Measurements from ENCODE around the gene KCTD16.

The KCTD16 gene

DNA sequence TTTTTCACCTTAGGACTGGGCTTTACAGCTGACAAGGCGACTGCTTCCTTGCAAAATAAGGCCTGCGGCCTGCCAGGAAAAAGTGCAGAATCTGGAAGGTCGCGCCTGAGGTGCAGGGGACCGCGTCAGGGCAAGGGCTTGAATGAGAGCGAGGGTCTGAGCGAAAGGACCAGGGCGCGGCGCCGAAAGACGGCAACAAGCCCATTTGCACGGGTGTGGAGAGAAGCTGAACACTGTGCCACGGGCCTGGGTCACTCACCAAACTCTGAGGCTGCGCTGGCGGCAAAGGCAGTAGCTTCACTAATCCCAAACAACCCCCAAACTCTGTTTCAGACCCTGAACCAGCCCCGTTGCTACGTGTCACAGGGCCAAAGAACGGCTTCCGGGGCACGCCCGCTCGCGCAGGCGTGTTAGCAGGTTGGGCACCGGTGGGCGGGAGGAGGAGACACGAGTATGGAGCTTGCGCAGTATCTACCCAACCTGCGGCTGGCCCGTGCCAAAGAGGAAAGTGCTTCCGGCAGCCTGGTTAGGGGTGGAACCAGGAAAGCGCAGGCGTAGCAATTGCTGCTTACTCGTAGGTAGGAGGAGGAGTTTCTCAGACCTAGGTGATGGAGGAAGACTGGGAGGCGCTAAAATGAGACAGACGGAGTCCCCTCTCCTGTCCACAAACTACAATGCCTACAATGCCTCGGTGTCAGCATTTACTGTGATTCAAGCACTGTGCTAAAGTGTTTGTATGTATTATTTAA is at the start of gene KCTD16, which contains the start of gene YIPF5:
Gene KCTD16, plus strand, starts transcription at position 598 of the 749 bp plus-strand sequence.
Gene YIPF5, minus strand, starts transcription at position 384 of the 749 bp plus-strand sequence. CDS start 704 bp downstream, outside the sequence.
- DNase-seq = peak; percentile 99

DNA sequence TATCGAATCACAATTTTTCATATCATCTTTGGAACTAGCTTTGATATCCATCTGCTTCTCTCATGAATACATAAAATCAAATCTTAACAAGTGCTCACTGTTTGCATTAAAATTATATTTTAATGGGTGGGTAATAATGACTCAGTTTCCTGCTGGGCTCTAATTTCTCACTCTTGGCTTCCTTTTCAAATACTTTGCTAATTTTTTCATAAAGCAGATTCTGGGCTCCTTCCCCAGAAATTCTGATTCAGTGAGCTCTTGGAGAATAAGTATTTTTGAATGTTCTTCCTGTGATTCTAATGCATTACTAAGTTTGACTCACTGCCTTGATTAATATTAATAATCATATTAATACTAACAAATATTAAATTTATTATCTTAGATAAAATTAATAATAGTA is 49.1 kb upstream of the KCTD16 start:
- DNase-seq = no peak

DNA sequence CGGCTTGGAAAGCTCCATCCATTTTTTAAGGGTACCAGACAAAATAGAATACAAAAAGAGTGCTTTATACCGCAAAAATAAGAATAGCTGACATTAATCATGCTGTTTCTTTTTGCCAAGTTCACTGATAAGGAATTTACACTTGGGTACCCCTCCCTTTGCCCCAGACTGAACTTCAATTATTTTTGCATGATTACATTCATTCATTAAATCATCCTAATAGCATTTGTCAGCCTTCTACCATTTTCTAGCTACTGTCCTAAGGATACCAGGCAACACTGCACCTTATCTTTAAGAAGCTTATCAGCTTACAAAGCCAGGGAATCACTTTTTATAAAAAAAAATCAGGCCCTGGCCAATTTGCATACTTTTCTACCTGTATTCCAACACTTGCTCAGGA is 48.6 kb upstream of the KCTD16 start:
- DNase-seq = no peak

GRCh38 chr5:144122641-144123040 is 48.0 kb upstream of the KCTD16 start:
- DNase-seq = no peak

GRCh38 chr5:144125163-144125726 is 45.4 kb upstream of the KCTD16 start:
- DNase-seq = no peak

- DNase-seq = no peak
These were observed 44.0 kb upstream of the KCTD16 start for GRCh38 chr5:144126707-144127106.

DNA sequence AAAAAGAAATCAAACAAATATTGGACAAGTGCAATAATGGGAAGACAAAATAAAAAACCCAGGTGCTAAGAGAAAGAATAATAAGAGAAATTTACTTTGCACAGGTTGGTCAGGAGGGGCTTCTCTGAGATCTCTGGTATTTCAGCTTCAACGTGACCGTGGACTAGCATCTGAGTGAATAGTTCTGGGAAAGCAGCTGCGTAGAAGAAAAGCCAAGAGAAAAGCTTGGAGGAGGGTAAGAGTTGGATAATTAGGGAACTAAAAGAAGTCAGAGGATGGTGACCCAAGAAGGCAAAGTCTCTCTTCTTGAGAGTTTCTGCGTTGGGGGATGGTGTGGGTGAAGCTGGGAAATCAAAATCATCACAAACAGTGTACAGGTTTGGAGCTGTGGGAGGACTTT is 41.8 kb upstream of the KCTD16 start:
- DNase-seq = no peak

DNA sequence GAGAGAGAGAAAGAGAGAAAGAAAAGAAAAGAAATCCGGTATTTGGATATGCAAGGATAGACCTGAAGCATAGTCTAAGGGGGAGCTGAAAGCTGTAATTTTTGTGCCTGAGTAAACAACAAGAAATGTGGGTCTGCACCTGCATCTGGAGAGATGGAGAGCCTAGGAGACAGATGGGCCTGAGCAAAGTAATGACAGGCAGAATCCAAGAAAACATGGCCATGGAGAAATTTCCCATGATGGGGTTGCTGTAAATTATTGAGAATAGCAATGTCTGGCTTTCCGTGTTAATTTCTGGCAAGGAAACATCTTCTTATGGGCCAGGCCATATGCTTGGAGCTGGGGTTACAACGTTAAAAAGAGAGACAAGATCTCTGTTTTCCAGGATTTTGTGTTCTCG is 40.4 kb upstream of the KCTD16 start:
- no peak for DNase-seq

DNA sequence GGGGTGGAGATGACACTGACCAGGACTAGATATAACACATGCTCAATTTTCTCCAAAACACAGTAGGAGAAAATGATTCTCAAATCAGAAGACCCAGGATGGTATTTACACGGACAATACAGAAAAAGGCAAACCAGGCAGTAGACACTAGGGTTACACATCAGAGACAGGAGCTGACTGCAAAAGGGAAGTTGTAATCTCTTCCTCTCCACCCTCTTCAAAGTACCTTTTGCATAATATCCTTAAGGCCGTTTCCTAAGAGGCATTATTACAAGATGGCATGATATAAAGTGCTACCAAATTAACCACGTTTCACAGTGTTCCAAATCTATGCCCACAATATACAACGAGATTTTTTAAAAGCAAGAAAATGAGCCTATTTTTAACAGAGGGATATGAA is 39.4 kb upstream of the KCTD16 start:
- no peak for DNase-seq

DNA sequence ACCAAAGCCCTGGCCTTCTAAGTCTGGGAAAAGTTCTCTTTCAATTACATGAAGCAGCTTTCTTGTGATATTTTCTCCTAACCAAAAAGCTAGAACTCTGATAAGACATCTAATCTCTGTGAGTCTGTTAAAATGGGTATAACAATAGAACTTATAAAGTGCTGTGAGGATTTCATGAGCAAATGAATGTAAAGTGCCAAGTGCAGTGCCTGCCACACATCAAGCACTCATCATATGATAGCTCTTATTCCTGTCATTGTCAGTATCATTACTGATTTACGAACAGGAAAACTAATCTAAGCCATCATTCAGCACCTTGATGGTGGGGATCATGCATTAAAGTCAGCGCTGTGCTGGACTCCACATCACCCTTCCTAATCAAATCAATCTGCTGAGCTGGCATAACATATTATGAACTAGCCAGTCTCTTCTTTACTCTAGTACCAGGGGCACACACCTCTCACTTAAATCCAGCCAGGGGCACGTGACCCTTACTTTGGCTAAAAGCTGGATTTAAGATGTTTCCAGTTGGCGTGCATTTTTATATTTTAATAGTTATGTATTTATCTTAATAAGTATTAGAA is 37.5 kb upstream of the KCTD16 start:
- no peak for DNase-seq

GRCh38 chr5:144134194-144134826 is 36.4 kb upstream of the KCTD16 start:
- DNase-seq = no peak

- no peak for DNase-seq
These were observed 35.4 kb upstream of the KCTD16 start for GRCh38 chr5:144135113-144135762.

GRCh38 chr5:144139586-144139985 is 31.1 kb upstream of the KCTD16 start:
- no peak for DNase-seq

DNA sequence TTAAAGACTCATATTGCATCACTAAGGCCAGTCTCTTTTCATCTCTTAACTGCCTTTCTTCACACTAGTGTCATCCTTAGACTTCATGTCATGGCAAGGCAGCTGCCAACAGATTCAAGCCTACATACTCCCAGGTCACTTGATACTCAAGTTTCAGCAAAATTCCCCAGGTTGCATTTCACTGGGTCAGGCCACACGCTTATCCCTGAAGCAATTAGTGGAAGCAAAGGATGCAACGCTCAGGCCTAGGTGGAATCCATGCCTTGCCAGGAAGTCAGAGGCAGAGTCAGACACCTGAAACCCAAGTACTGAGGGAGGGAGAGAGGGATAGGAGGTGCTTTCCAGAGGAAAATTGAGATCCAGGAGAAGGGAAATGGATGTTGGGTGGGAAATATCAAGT is 29.1 kb upstream of the KCTD16 start:
- DNase-seq = no peak

GRCh38 chr5:144142139-144142823 is 28.4 kb upstream of the KCTD16 start:
- peak; percentile 28 for DNase-seq

DNA sequence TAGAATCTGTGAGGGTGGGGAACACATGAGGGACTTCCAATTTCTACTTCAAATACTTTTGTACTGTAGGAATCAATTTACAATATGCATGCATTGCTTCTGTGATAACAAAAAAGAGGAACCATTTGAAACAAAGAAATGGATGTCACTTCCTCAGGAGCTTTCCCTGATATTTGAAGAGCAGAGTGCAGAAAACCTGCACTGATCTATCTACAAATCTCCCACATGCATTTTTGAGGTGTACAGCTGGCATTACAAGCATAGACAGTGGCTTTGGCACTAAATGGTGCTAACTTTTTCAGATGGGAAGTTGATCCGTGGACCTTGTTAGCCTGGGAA is 27.9 kb upstream of the KCTD16 start:
- no peak for DNase-seq

DNA sequence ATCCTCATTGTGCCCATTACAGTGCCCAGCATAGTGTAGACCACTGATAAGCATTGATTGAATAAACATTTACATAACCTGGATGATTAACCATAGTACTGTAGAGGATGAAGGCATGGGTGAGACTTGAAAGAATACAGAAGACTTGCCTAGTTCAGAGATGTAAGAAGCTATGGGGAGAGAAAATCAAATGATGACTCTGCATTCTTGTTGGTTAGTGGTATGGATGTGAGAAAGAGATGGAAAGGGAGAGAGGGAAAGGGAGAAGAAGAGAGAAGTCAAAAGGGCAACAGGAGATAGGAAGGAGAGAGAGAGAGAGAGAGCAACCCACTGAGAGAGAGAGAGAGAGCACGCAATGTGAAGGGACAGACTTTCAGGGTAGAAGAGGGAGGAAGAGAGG is 27.0 kb upstream of the KCTD16 start:
- DNase-seq = no peak

DNA sequence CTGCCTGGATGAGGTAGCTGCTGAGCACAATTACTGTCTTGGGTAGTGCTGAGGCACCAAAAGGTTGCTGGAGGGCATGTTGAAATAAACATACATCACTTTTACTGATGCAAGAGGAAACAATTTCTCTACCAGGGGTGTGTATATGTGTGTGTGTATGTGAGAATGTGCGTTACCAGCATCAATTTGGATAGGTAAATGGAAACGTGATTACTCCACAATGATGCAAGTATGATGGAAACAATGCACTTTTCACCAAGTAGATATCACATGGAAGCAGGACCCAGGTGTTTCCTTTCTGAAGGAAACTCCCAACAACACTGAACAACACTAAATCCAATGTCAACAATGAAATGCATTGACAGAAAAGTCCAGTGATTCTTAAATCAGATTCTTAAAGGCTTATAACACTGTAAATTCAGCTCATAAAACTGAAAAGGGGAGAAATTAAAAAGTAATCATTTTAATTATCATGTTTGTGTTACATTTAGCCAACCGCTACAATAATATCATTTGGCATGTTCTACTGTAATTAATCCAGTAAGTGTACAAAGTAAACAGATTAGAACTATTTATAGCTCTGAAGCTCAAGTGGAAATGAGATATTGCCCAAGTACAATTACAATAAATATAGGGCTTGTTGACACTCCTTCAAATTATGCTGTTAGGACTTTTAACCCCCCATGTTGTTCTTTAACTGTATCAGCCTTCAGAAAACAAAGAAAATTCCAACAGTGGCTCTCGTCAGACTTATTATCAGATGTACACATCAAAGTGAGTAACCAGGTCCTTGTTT is 25.5 kb upstream of the KCTD16 start:
- no peak for DNase-seq

DNA sequence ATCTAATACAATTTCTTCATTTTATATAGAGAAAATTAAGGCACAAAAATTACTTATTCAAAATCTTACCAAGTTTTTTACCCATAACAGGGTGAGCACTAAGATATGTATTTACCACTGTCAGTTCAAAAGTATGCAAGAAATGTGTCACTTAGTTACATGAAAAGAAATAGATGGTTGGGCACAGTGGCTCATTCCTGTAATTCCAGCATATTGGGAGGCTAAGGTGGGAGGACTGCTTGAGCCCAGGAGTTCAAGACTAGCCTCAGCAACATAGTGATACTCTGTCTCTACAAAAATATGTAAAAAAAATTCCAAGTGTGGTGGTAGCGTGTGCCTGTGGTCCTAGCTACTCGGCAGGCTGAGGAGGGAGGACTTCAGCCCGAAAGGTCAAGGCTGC is 19.6 kb upstream of the KCTD16 start:
- no peak for DNase-seq

- DNase-seq = no peak
These were observed 13.9 kb upstream of the KCTD16 start for GRCh38 chr5:144156767-144157171.

- DNase-seq = no peak
These were observed 8.0 kb upstream of the KCTD16 start for GRCh38 chr5:144162686-144163085.

DNA sequence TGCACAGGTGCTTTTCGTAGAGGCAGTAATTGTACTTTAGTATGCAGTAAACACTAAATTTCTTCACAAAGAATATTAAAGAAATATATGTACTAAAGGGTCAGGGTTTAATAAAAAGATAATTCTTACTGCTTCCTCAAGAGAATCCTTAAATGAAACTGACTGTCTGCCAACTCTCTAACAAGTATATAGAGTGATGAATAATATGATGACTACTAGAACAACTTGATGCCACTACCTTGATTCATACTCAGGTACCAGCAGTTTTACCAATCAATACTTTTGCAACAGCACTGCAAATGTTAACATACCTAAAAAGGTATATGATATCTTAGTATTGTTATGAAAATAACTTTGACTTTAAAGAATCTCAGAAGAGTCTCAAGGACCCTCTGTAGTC is 4.0 kb upstream of the KCTD16 start:
- DNase-seq = no peak

Measured in NCI-H345 (cell line).